NCI-H1105 (cell line): ENCODE data around the gene SPHK2.
"Not testable (repeated sequence)": the region's sequence is repeated elsewhere in the genome, so short reads cannot be mapped to it uniquely, and the experiment has no call there.

Experiments
- DNase-seq: peaks from one replicate; lab custom pipeline; 2025; lab: John Stamatoyannopoulos, UW

Gene SPHK2, protein sequence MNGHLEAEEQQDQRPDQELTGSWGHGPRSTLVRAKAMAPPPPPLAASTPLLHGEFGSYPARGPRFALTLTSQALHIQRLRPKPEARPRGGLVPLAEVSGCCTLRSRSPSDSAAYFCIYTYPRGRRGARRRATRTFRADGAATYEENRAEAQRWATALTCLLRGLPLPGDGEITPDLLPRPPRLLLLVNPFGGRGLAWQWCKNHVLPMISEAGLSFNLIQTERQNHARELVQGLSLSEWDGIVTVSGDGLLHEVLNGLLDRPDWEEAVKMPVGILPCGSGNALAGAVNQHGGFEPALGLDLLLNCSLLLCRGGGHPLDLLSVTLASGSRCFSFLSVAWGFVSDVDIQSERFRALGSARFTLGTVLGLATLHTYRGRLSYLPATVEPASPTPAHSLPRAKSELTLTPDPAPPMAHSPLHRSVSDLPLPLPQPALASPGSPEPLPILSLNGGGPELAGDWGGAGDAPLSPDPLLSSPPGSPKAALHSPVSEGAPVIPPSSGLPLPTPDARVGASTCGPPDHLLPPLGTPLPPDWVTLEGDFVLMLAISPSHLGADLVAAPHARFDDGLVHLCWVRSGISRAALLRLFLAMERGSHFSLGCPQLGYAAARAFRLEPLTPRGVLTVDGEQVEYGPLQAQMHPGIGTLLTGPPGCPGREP

DNA sequence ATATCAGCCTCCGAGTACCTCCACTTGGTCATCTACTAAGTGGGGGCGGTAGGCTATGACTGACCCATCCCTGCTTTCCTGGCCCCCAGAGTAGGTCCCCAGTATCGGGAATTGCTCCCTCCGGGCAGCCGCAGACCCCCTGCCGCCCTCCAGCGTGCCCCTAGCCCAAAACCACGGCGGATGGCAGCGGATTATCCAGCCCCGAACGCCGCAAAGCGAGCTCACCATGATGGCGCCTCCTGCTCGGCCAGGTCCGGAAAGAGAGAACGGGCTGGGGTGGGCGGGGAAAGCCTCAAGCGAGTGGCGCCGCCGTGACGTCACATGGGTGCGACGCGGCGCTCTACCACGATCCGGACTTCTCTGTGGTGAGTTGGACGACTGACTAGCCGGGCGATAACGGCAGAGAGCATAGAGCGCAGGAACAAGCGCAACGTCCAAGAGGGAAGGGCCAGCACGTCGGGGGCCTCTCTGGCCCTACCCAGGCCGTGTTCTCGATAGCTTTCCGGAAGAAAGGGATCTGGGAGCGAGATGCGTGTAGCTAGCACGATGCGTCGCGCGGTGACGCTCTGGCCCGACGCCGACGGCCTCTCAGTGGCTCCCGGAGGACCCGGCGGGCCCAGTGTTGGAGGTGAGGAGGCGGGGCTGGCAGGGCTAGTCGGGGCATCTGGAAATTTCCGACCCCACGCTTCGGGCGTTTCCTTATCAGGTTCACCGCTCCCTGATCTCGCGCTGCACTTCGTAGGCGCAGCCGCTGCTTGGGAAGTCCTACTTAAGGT lies at the start of gene SPHK2, which contains the start of gene RPL18:
TSS of gene SPHK2 (plus strand) at position 591 of the 776 bp plus-strand sequence. CDS start 1,009 bp downstream, outside the sequence.
TSS of gene RPL18 (minus strand) at position 263 of the 776 bp plus-strand sequence. CDS start at position 228, 35 bp downstream.
- peak; percentile 99 for DNase-seq

DNA sequence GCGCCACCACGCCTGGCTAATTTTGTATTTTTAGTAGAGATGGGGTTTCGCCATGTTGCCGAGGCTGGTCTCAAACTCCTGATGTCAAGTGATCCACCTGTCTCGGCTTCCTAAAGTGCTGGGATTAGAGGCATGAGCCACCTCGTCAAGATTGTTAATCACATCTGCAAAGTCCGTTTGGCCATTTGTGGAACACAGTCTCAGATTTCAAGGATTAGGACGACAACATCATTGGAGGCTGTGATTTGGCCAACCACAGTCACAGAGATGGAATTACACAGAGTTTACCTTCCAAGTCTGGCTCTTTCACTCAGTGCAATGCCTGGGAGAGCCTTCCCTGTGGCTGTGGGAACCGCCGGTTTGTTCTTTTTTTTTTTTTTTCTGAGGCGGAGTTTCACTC lies 49.5 kb upstream of the SPHK2 start:
- DNase-seq: no peak

DNA sequence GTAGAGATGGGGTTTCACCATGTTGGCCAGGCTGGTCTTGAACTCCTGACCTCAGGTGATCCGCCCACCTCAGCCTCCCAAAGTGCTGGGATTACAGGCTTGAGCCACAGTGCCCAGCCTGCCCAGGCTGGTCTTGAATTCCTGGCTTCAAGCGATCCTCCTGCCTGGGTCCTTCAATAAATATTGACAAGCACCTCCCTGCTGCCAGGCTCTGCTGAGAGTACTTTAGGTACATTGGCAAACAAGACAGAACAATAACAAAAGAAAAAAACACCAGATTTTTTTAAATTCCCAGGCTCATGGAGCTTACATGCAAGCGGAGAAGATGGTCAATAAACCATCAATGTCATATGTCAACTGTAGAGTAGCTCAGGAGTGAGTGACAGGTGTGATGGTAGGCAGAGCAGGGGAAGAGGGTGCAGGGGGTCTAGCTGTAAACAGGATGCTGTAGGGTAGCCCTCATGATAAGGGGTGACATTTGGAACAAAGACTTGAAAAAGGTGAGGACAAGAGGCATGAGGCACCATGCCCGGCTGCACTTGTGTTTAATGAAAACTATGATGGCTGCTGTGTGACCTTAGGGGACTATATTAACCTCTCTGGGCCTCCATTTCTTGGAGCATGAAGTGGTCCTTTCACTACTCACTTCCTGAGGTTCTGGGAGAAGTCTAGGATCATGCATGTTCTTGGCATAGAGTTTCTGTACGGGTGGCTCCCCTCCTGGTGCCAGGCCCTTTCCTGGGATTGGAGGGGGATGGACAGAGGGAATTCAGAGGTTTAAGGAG lies 47.7 kb upstream of the SPHK2 start:
- DNase-seq: no peak

DNA sequence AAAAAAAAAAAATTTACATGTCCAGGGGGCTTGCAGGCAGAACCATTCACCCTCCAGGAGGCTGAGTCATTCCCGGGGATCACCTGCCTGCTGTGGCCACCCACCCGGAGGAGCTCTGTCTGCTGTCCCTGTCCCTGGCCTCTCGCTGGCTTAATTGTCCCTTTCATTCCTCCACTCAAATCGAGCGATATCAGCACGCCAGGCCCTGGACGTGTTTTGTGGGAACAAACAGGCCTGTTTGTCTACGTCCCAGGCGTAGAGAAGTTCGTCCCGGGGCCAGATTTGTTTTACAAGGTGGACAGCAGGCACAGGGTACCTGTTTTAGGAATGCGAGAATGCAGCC lies 46.2 kb upstream of the SPHK2 start:
- DNase-seq: no peak

DNA sequence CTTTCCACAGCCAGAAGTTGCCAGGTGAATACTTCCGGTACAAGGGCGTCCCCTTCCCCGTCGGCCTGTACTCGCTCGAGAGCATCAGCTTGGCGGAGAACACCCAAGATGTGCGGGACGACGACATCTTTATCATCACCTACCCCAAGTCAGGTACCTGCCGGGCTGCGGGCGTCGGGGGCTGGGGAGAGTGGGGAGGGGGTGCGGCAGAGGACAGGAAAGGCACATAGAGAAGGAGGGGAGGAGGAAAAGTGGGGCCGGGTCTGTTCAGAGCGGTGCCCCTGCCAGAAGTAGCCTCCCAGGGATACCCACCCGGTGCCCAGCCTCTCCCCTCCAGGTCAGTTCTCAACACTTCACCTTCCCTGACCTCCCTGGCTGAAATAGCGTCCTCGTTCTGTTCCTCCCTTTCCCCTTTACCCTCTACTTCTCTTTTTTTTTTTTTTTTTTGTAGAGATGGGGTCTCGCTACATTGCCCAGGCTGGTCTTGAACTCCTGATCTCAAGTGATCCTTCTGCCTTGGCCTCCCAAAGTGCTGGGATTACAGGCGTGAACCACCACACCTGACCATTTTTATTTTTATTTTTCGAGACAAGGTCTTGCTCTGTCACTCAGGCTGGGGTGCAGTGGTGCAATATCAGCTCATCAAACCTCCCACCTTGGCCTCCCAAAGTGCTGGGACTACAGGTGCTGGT lies 43.2 kb upstream of the SPHK2 start:
- no peak for DNase-seq

DNA sequence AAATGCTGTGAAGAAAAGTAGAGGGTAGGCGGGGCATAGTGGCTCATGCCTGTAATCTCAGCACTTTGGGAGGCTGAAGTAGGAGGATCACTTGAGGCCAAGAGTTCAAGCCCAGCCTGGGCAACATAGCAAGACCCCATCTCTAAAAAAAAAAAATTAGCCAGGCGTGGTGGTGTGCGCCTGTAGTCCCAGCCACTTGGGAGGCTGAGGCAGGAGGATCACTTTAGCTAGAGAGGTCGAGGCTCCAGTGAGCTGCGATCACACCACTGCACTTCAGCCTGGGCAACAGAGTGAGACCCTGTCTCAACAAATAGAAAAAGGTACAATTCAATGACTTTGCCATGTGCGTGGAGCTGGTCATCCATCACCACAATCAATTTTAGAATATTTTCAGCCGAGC lies 41.4 kb upstream of the SPHK2 start:
- DNase-seq: not testable (repeated sequence)

DNA sequence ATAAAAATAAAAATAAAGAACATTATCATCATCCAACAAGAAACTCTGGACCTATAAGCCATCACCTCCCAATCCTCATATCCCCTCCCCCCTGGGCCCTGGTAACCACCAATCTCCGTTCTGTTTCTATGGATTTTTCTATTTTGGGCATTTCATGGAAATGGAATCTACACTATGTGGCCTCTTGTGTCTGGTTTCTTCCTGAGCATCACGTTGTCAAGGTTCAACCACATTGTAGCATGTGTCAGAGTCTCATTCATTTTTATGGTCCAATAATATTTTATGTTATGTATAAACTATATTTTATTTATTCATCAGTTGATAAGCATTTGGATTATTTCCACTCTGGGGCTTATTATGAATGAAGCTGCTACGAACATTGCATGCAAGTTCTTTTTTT lies 40.4 kb upstream of the SPHK2 start:
- DNase-seq: no peak

DNA sequence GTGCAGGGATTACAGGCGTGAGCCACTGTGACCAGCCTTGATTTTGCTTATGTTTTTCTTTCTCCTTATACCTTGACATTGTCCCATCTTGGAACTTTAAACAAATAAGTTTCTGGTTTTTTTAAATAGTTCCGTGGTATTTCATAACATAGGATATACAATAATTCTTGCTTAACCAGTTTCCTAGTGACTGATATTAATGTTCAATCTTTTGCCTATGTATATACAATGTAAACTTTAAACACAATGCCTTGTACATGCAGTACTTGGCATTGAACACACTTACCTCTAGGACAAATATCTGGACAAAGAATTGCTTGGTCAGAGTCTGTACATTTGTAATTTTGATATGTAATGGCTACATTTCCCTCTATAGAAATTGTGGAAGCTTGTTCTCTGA lies 37.1 kb upstream of the SPHK2 start:
- no peak for DNase-seq

DNA sequence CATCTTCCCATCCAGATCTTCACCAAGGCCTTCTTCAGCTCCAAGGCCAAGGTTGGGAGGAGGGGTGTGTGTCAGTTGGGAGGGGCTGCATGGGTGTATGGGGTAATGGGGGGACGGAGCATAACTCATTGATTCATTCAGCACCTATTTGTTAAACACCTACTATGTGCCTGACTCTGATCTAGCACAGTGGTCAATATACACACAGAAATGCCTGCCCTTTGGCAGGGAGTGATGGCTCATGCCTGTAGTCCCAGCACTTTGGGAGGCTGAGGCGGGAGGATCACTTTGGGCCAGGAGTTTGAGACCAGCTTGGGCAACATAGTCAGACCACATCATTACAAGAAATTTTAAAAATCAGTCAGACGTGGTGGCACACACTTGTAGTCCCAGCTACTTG lies 31.9 kb upstream of the SPHK2 start:
- no peak for DNase-seq

DNA sequence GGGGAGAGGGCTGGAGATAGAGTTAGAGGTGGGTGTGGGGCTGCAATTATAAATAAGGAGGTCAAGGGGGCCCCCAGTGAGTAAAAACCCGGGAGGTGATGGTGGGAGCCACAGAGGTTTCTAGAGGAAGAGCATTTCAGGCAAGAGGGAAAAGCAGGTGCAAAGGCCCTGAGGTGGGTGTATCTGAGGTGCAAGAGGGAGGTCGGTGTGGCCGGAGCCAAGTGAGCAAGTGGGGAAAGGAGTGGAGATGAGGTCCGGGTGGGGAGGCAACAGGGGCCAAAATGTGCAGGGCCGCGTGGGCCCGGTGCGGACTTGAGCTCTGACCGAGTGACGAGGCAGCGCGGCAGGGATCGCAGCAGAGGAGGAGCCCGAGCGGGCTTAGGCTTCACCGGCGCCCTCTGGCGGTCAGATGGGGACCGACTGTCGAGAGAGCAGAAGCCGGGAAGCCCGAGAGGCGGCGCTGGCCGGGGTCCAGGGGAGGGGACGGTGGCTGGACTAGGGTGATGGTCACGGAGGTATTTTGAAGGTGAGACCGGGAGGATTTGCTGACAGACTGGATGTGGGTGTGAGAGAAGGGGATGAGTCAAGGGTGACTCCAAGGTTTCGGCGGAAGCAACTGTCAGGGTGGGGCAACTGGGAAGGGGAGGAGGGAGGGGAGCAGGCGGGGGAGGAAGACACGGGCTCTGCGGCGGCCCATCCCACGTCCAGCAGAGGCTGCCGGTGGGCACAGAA lies 30.5 kb upstream of the SPHK2 start:
- DNase-seq: peak; percentile 69

DNA sequence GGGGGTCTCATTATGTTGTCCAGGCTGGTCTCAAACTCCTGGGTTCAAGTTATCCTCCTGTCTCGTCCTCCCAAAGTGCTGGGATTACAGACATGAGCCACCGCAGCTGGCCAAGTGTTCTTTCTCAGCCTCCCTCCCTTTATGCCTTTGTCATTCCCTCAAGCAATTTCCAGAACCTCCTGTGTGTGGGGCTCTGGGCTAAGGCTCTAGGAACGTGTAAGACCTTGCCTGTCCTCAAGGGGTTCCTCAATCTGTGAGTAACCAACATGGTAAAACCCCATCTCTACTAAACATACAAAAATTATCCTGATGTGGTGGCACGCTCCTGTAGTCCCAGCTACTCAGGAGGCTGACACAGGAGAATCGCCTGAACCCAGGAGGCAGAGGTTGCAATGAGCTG lies 28.3 kb upstream of the SPHK2 start:
- DNase-seq: no peak

DNA sequence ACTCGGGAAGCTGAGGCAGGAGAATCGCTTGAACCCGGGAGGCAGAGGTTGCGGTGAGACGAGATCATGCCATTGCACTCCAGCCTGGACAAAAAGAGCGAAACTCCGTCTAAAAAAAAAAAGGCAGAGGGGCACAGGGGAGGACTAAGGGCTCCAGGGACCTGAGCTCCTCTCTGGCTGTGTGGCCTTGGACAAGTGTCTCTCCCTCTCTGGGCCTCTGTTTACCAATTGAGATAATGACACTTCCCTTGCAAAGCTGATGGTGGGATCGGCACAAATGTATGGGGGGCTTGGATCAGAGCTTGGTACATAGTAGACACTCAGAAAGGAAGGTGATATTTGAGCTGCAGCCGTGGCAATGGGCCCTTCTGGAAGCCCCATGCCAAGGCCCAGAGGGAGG lies 24.1 kb upstream of the SPHK2 start:
- no peak for DNase-seq

DNA sequence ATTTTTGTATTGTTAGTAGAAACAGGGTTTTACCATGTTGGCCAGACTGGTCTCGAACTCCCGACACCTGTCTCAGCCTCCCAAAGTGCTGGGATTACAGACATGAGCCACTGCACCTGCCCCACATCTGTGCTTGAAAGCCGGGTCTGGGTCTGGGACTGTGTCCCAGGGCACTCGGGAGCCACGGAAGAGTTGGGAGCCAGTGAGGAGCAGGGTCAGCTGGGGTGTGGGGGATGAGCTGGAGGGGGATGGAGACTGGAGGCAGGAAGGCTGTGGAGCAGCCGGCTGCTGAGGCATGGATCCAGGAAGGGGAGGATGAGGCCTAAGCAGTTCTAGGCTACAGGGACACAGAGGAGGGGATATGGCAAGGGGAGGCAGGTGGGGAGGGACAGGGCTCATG lies 23.5 kb upstream of the SPHK2 start:
- no peak for DNase-seq

DNA sequence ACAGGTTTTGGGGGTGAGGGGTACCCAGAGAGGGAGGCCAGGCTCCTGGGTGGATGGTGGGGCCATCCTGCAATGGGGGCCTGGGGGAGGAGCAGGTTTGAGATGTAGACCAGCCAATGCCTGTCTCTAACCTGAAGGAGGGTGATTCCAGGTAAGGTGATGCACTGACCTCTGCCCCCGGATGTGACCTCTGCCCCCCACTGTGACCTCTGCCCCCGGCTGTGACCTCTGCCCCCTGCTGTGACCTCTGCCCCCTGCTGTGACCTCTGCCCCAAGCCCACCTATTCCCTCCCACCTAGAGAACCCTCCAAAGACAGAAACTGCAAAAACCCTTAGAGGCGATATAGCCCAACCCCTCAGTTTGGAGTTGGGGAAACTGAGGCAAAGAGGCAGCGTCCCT lies 23.1 kb upstream of the SPHK2 start:
- DNase-seq: no peak

DNA sequence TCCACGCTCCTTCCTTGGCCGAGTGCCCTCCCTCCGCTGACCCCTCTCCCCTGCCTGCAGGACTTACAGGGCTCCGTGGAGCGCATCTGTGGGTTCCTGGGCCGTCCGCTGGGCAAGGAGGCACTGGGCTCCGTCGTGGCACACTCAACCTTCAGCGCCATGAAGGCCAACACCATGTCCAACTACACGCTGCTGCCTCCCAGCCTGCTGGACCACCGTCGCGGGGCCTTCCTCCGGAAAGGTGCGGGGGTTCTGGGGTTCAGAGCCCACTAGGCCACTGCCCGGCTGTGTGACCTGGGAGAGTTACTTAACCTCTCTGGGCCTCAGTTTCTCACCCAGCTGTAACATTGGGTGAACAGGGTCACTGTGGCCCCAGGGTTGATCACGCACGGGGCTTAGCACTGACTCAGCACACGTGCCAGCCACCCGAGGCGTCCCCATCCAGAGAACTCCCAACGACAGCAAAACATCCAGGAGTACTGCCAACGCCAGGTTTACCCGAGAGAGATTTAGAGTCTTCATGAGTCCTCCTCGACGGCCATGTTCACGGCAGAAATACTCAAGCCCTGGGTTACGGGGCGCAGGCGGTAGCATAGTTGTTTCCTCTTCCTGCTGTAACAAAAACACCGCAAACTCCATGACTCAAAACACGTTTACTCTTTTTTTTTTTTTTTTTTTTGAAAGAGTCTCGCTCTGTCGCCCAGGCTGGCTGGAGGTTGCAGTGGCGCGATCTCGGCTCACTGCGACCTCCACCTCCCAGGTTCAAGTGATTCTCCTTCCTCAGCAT lies 22.4 kb upstream of the SPHK2 start:
- no peak for DNase-seq

DNA sequence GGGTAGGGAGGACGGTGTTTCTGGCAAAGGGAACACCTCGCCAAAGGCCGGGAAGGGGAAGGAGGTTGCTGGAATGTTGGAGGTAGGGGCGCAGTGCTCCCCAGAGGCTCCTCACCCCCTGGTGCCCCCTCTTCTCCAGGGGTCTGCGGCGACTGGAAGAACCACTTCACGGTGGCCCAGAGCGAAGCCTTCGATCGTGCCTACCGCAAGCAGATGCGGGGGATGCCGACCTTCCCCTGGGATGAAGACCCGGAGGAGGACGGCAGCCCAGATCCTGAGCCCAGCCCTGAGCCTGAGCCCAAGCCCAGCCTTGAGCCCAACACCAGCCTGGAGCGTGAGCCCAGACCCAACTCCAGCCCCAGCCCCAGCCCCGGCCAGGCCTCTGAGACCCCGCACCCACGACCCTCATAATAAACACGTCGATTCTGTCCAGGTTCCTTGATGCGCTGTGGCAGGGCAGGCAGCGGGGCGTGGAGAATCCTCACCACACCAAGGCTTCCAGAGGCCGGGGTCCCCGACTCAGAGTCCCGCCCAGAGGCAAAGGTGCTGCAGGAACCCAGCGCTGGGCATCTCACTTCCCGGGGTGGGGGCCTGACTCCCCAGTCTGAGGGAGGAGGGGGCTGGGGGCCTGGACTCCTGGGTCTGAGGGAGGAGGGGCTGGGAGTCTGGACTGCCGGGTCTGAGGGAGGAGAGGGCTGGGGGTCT lies 20.2 kb upstream of the SPHK2 start:
- no peak for DNase-seq

DNA sequence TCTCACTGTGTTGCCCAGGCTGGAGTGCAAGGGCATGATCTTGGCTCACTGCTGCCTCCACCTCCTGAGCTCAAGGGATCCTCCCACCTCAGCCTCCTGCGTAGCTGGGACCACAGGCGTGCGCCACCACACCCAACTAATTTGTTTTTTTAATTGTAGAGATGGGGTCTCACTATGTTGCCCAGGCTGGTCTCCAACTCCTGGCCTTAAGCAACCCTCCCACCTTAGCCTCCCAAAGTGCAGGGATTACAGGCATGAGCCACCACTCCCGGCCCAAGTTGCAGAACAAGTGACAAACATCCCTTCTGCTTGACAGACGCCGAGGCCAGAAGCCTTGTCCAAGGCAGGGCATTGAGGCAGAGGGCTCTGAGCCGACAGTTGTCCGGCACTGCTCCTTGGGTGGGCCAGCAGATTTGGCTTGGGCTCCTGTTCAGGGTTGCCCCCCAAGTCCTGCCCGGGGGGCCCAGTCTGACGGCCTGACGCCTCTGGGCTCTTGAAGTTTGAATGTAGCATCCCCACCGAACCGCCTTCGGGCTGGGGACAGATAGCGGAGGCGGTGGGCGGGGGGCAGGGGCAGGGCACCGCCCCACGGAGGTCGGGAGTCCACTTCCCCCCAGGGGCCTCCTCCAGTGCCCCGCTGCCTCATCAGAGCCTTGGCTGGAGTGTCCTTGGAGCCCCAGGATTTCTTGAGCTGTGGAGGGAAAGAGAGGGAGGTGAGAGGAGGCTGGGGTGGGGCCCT lies 18.5 kb upstream of the SPHK2 start:
- no peak for DNase-seq

DNA sequence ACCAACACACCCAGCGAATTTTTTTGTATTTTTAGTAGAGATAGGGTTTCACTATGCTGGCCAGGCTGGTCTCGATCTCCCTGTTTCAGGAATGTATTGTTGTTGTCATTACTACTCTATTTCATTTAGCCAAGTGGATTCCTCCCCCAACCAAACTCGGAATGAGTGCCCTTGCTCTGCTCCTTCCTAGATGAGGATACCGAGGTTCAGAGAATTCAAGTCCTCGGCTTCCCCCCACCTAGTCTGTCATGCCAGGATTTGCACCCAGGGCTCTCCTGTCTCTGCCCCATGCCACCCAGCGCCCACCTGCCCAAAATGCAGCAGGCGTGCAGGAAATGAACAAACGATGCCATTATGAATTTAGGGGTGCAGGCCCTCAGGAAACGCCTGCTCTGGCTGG lies 16.3 kb upstream of the SPHK2 start:
- DNase-seq: no peak

DNA sequence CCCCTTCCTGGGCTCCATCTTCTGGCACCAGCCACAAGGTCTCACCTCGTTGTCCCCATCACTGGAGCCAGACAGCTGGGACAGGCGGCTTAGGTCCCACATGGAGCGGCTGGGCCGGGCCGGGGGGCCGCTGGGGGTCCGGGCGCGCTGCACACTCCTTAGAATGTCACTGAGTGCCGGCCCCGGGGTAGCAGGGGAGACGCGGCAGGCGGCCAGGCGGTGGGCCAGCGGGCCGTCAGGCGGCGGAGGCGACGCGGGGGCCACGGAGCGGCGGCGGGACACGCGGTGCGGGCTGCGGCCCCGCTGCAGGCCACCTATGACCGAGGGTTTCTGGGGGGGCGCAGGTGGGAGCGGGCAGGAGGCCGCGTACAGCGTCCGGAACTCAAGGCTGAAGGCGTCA lies 15.9 kb upstream of the SPHK2 start:
- no peak for DNase-seq
